ENCODE results near the gene PCDHA11. TPM values are rescaled to one million over a fixed set of nuclear protein-coding genes. Genes with fewer than 3 reads are reported as not detected.

The PCDHA11 gene
- polyA plus RNA-seq, 3 donors = 0.16 to 0.76 (median 0.19) TPM

Other genes starting within 250 kb of the PCDHA11 start
- 1 to 10 TPM; 5.6 to 7.6 (median 7.5) TPM for gene CD14, start 235.8 kb upstream of the PCDHA11 start, polyA plus RNA-seq (ENCODE audit: insufficient read length in 3 of 3)
- 10 to 100 TPM; 15.4 to 16.9 (median 16.6) TPM for gene TMCO6, start 229.5 kb upstream of the PCDHA11 start, polyA plus RNA-seq (ENCODE audit: insufficient read length in 3 of 3)
- 10 to 100 TPM; 66.7 to 84.4 (median 75.4) TPM for gene NDUFA2, start 221.3 kb upstream of the PCDHA11 start, polyA plus RNA-seq (ENCODE audit: insufficient read length in 3 of 3)
- gene IK, start 221.1 kb upstream of the PCDHA11 start, polyA plus RNA-seq (ENCODE audit: insufficient read length in 3 of 3) = 100 to 1,000 TPM; 180 to 194 (median 192) TPM
- 10 to 100 TPM; 12.8 to 13.7 (median 13.2) TPM for gene WDR55, start 204.1 kb upstream of the PCDHA11 start, polyA plus RNA-seq (ENCODE audit: insufficient read length in 3 of 3)
- not detected for gene DND1, start 195.4 kb upstream of the PCDHA11 start, polyA plus RNA-seq (ENCODE audit: insufficient read length in 3 of 3)
- 10 to 100 TPM; 67.2 to 71.7 (median 71.1) TPM for gene HARS1, start 177.6 kb upstream of the PCDHA11 start, polyA plus RNA-seq (ENCODE audit: insufficient read length in 3 of 3)
- 10 to 100 TPM; 43.1 to 47.5 (median 45.4) TPM for gene HARS2, start 177.5 kb upstream of the PCDHA11 start, polyA plus RNA-seq (ENCODE audit: insufficient read length in 3 of 3)
- gene ZMAT2, start 168.5 kb upstream of the PCDHA11 start, polyA plus RNA-seq (ENCODE audit: insufficient read length in 3 of 3) = 100 to 1,000 TPM; 147 to 162 (median 157) TPM
- gene PCDHA1, start 82.8 kb upstream of the PCDHA11 start, polyA plus RNA-seq (ENCODE audit: insufficient read length in 3 of 3) = under 1 TPM in 2 of 3 donors, not detected in 1; 0.06 to 0.08 TPM
- under 1 TPM; 0.23 to 0.40 (median 0.35) TPM for gene PCDHA2, start 74.1 kb upstream of the PCDHA11 start, polyA plus RNA-seq (ENCODE audit: insufficient read length in 3 of 3)
- gene PCDHA3, start 67.9 kb upstream of the PCDHA11 start, polyA plus RNA-seq (ENCODE audit: insufficient read length in 3 of 3) = under 1 TPM; 0.22 to 0.65 (median 0.45) TPM
- 1 to 10 TPM in 2 of 3 donors, under 1 TPM in 1; 0.86 to 1.3 (median 1.3) TPM for gene PCDHA4, start 61.9 kb upstream of the PCDHA11 start, polyA plus RNA-seq (ENCODE audit: insufficient read length in 3 of 3)
- under 1 TPM; 0.04 to 0.12 (median 0.08) TPM for gene PCDHA5, start 47.3 kb upstream of the PCDHA11 start, polyA plus RNA-seq (ENCODE audit: insufficient read length in 3 of 3)
- under 1 TPM; 0.33 to 0.47 (median 0.44) TPM for gene PCDHA6, start 41.0 kb upstream of the PCDHA11 start, polyA plus RNA-seq (ENCODE audit: insufficient read length in 3 of 3)
- under 1 TPM; 0.20 to 0.47 (median 0.22) TPM for gene PCDHA7, start 34.7 kb upstream of the PCDHA11 start, polyA plus RNA-seq (ENCODE audit: insufficient read length in 3 of 3)
- gene PCDHA8, start 27.8 kb upstream of the PCDHA11 start, polyA plus RNA-seq (ENCODE audit: insufficient read length in 3 of 3) = under 1 TPM in 2 of 3 donors, not detected in 1; 0.06 TPM
- under 1 TPM in 1 of 3 donors, not detected in 2; 0.03 TPM for gene PCDHA9, start 20.6 kb upstream of the PCDHA11 start, polyA plus RNA-seq (ENCODE audit: insufficient read length in 3 of 3)
- gene PCDHA10, start 13.1 kb upstream of the PCDHA11 start, polyA plus RNA-seq (ENCODE audit: insufficient read length in 3 of 3) = 1 to 10 TPM in 1 of 3 donors, under 1 TPM in 2; 0.51 to 2.1 (median 0.62) TPM
- gene PCDHA12, start 6.4 kb downstream of the PCDHA11 start, polyA plus RNA-seq (ENCODE audit: insufficient read length in 3 of 3) = under 1 TPM; 0.06 to 0.14 (median 0.08) TPM
- under 1 TPM in 1 of 3 donors, not detected in 2; 0.08 TPM for gene PCDHA13, start 13.2 kb downstream of the PCDHA11 start, polyA plus RNA-seq (ENCODE audit: insufficient read length in 3 of 3)
- under 1 TPM; 0.04 to 0.10 (median 0.04) TPM for gene PCDHAC1, start 57.3 kb downstream of the PCDHA11 start, polyA plus RNA-seq (ENCODE audit: insufficient read length in 3 of 3)
- under 1 TPM; 0.36 to 0.65 (median 0.61) TPM for gene PCDHAC2, start 97.5 kb downstream of the PCDHA11 start, polyA plus RNA-seq (ENCODE audit: insufficient read length in 3 of 3)
- gene PCDHB1, start 182.4 kb downstream of the PCDHA11 start, polyA plus RNA-seq (ENCODE audit: insufficient read length in 3 of 3) = under 1 TPM; 0.06 to 0.08 (median 0.08) TPM
- gene PCDHB2, start 225.7 kb downstream of the PCDHA11 start, polyA plus RNA-seq (ENCODE audit: insufficient read length in 3 of 3) = 1 to 10 TPM; 3.8 to 7.9 (median 6.0) TPM
- 1 to 10 TPM; 2.6 to 4.0 (median 3.4) TPM for gene PCDHB3, start 231.5 kb downstream of the PCDHA11 start, polyA plus RNA-seq (ENCODE audit: insufficient read length in 3 of 3)